Panc1 (cell line): ENCODE results near the gene ATP6V1C2. TPM values are rescaled to one million over a fixed set of nuclear protein-coding genes. Genes with fewer than 3 reads are reported as not detected.

ENCODE experiments used
- ATAC-seq: fragments of 200-7000 bp; cut with Tn5 transposase; 2 replicates; pipeline ENCODE4 v1.9.1; 2020; ENCODE audit warnings: mild to moderate bottlenecking, moderate library complexity
- BruUV-seq: library from RNA; stranded (reverse); fragments of 400-500 nt; replicated peaks from 2 replicates; lab custom pipeline; 2021; lab: Mats Ljungman, UMichigan
- CTCF ChIA-PET: fragments of 300-600 bp; sonication (Branson Sonifier 250); formaldehyde crosslinking; loops from one replicate; lab custom pipeline; 2022; ENCODE audit warnings: antibody characterized with exemption; lab: Charles Lee
- POLR2A ChIA-PET: fragments of 300-600 bp; sonication (Branson Sonifier 250); formaldehyde crosslinking; loops from one replicate; lab custom pipeline; 2022; ENCODE audit warnings: antibody characterized with exemption; lab: Charles Lee
- DNase-seq: peaks from one replicate; pipeline ENCODE4 v3.0.0-alpha.2; 2010; ENCODE audit warnings: low read depth, low spot score
- H3K27ac ChIP-seq: 2 replicates; pipeline ENCODE4 v1.5.1; 2011; ENCODE audit warnings: mild to moderate bottlenecking, low read length, inconsistent platforms
- H3K27me3 ChIP-seq: fragments of 200-500 bp; sonication (Bioruptor generic); 2 replicates; pipeline ENCODE4 v1.6.0; 2014; ENCODE audit warnings: low read length, inconsistent platforms; ENCODE audit not compliant: control insufficient read depth, insufficient read depth
- H3K36me3 ChIP-seq: fragments of 200-500 bp; sonication (Bioruptor generic); 2 replicates; pipeline ENCODE4 v1.5.1; 2014; ENCODE audit warnings: inconsistent platforms, mild to moderate bottlenecking, low read length, moderate library complexity; ENCODE audit not compliant: control insufficient read depth, insufficient read depth
- H3K4me1 ChIP-seq: 2 replicates; pipeline ENCODE4 v1.5.1; 2011; ENCODE audit warnings: inconsistent platforms, mild to moderate bottlenecking, low read length, moderate library complexity; ENCODE audit not compliant: control insufficient read depth, insufficient read depth
- H3K4me3 ChIP-seq, 2 experiments: 2 replicates each; pipeline ENCODE4 v1.5.1; 2011 to 2012; ENCODE audit warnings: low read depth in 2 of 2, low read length in 2 of 2, mild to moderate bottlenecking in 2 of 2, inconsistent platforms in 1 of 2, moderate library complexity in 1 of 2
- H3K9me3 ChIP-seq: fragments of 200-500 bp; sonication (Bioruptor generic); 2 replicates; pipeline ENCODE4 v1.5.1; 2014; ENCODE audit warnings: low read depth, mild to moderate bottlenecking, inconsistent platforms, low read length, moderate library complexity; ENCODE audit not compliant: control insufficient read depth, insufficient read depth
- POLR2AphosphoS5 ChIP-seq: IDR thresholded peaks from 2 replicates; pipeline ENCODE4 v1.6.1; 2012; ENCODE audit warnings: mild to moderate bottlenecking, low read depth, low read length, moderate library complexity
- SIN3A ChIP-seq: IDR thresholded peaks from 2 replicates; pipeline ENCODE4 v1.6.1; 2012; ENCODE audit warnings: low read depth, mild to moderate bottlenecking, low read length, moderate library complexity, borderline replicate concordance; ENCODE audit not compliant: insufficient read depth
- TCF7L2 ChIP-seq: IDR thresholded peaks from 2 replicates; pipeline ENCODE4 v1.6.1; 2011; ENCODE audit warnings: mild to moderate bottlenecking, low read depth, low read length, inconsistent platforms
- in situ Hi-C: cut with HindIII; loops from 2 replicates; pipeline ENCODE4 v1.10.0; 2016; ENCODE audit warnings: low sequenced_read_pairs, low pct_unique_long_range_greater_than_20kb
- intact Hi-C: fragments of 100-400 bp; cut with micrococcal nuclease; formaldehyde crosslinking; loops from one replicate; pipeline ENCODE4 v1.10.0; 2022; ENCODE audit not compliant: unreplicated experiment
- total RNA-seq: library from RNA; stranded (reverse); gene quantifications from one replicate; pipeline ENCODE4 v1.2.1, GENCODE V29; 2021; ENCODE audit not compliant: unreplicated experiment
- TF ChIP-seq, protein P1 (sequence below), 2 experiments: IDR thresholded peaks; 2 replicates each; pipeline ENCODE4 v1.6.1; 2011 to 2012; ENCODE audit warnings: low read depth in 2 of 2, control low read depth in 1 of 2, low read length in 1 of 2, mild to moderate bottlenecking in 1 of 2, moderate library complexity in 1 of 2; ENCODE audit not compliant: insufficient read depth in 1 of 2
- TF ChIP-seq, protein P2 (sequence below): fragments of 450-650 bp; IDR thresholded peaks from 2 replicates; pipeline ENCODE4 v1.5.1; 2017; ENCODE audit warnings: mild to moderate bottlenecking

Gene ATP6V1C2
- total RNA-seq, 1 experiment from 2014 or later = 0.54 TPM

- no peaks in the 10 kb centered on the region for H3K9me3 ChIP-seq
- intact Hi-C loops (loop anchor here (5.0 kb wide), 1 partner anchor 72 kb away; no protein-coding TSS in a partner anchor), in situ Hi-C loops (no loop called here)
- no peak for ATAC-seq
- ChIA-PET CTCF (interaction anchor here (1.0 kb wide), 1 partner anchor 71 kb away, joined by 5 read pairs; no protein-coding TSS in a partner anchor), POLR2A (no interaction called here)
- H3K27ac ChIP-seq = no peak overlapping the region
- no peak for DNase-seq
- no TSS peak for BruUV-seq
- TF ChIP-seq, protein P1, sequence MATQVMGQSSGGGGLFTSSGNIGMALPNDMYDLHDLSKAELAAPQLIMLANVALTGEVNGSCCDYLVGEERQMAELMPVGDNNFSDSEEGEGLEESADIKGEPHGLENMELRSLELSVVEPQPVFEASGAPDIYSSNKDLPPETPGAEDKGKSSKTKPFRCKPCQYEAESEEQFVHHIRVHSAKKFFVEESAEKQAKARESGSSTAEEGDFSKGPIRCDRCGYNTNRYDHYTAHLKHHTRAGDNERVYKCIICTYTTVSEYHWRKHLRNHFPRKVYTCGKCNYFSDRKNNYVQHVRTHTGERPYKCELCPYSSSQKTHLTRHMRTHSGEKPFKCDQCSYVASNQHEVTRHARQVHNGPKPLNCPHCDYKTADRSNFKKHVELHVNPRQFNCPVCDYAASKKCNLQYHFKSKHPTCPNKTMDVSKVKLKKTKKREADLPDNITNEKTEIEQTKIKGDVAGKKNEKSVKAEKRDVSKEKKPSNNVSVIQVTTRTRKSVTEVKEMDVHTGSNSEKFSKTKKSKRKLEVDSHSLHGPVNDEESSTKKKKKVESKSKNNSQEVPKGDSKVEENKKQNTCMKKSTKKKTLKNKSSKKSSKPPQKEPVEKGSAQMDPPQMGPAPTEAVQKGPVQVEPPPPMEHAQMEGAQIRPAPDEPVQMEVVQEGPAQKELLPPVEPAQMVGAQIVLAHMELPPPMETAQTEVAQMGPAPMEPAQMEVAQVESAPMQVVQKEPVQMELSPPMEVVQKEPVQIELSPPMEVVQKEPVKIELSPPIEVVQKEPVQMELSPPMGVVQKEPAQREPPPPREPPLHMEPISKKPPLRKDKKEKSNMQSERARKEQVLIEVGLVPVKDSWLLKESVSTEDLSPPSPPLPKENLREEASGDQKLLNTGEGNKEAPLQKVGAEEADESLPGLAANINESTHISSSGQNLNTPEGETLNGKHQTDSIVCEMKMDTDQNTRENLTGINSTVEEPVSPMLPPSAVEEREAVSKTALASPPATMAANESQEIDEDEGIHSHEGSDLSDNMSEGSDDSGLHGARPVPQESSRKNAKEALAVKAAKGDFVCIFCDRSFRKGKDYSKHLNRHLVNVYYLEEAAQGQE (IDR thresholded peaks at IDR 0.05; ENCODE audit: insufficient read depth in 1 of 2, low read depth in 2 of 2, low read length in 1 of 2) = no peak
- TF ChIP-seq, protein P2, sequence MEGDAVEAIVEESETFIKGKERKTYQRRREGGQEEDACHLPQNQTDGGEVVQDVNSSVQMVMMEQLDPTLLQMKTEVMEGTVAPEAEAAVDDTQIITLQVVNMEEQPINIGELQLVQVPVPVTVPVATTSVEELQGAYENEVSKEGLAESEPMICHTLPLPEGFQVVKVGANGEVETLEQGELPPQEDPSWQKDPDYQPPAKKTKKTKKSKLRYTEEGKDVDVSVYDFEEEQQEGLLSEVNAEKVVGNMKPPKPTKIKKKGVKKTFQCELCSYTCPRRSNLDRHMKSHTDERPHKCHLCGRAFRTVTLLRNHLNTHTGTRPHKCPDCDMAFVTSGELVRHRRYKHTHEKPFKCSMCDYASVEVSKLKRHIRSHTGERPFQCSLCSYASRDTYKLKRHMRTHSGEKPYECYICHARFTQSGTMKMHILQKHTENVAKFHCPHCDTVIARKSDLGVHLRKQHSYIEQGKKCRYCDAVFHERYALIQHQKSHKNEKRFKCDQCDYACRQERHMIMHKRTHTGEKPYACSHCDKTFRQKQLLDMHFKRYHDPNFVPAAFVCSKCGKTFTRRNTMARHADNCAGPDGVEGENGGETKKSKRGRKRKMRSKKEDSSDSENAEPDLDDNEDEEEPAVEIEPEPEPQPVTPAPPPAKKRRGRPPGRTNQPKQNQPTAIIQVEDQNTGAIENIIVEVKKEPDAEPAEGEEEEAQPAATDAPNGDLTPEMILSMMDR = no peak
- no peak for TF ChIP-seq SIN3A
- TF ChIP-seq POLR2AphosphoS5 = no peak
- TF ChIP-seq TCF7L2 = no peak
- no peak overlapping the region for H3K4me3 ChIP-seq
- H3K36me3 ChIP-seq = no peaks in the 10 kb centered on the region
- H3K4me1 ChIP-seq = no peaks in the 10 kb centered on the region; the same call in 1 of the 2 replicates
- peaks cover 4% of the 10 kb centered on the region; the same call in 1 of the 2 replicates for H3K27me3 ChIP-seq
These were observed 108.8 kb downstream of the ATP6V1C2 start for GRCh38 chr2:10830203-10830602.

GRCh38 chr2:10830641-10831399 lies 109.4 kb downstream of the ATP6V1C2 start:
- TF ChIP-seq, protein P1 (IDR thresholded peaks at IDR 0.05; ENCODE audit: insufficient read depth in 1 of 2, low read depth in 2 of 2, low read length in 1 of 2) = no peak
- TF ChIP-seq, protein P2 = no peak
- TF ChIP-seq TCF7L2 (no peak), SIN3A (no peak), POLR2AphosphoS5 (no peak)
- POLR2A ChIA-PET = no interaction called here
- ATAC-seq = no peak

More at GRCh38 chr2:10830641-10831399, 109.4 kb downstream of the ATP6V1C2 start:
- intact Hi-C loops = loop anchor here (5.0 kb wide), 1 partner anchor 71 kb away; no protein-coding TSS in a partner anchor
- Histone ChIP-seq H3K4me3 (no peak overlapping the region), H3K27ac (no peak overlapping the region), H3K36me3 (no peaks in the 10 kb centered on the region), H3K9me3 (no peaks in the 10 kb centered on the region), H3K27me3 (peaks cover 1% of the 10 kb centered on the region; the same call in 1 of the 2 replicates), H3K4me1 (no peaks in the 10 kb centered on the region; the same call in 1 of the 2 replicates)
- no peak for DNase-seq
- no TSS peak for BruUV-seq
- in situ Hi-C loops = no loop called here
- CTCF ChIA-PET = no interaction called here
